C4-2B (cell line): ENCODE results near the gene ANP32B.

ENCODE experiments used
- H3K27ac ChIP-seq: fragments of 450-650 bp; 2 replicates; pipeline ENCODE4 v1.5.1; 2017
- ZFX ChIP-seq: fragments of 450-650 bp; IDR thresholded peaks from 2 replicates; pipeline ENCODE4 v1.6.1; 2017
- TF ChIP-seq, protein P1 (sequence below): fragments of 450-650 bp; conservative IDR thresholded peaks from 2 replicates; pipeline ENCODE4 v1.5.1; 2017; ENCODE audit warnings: mild to moderate bottlenecking

The ANP32B gene

DNA sequence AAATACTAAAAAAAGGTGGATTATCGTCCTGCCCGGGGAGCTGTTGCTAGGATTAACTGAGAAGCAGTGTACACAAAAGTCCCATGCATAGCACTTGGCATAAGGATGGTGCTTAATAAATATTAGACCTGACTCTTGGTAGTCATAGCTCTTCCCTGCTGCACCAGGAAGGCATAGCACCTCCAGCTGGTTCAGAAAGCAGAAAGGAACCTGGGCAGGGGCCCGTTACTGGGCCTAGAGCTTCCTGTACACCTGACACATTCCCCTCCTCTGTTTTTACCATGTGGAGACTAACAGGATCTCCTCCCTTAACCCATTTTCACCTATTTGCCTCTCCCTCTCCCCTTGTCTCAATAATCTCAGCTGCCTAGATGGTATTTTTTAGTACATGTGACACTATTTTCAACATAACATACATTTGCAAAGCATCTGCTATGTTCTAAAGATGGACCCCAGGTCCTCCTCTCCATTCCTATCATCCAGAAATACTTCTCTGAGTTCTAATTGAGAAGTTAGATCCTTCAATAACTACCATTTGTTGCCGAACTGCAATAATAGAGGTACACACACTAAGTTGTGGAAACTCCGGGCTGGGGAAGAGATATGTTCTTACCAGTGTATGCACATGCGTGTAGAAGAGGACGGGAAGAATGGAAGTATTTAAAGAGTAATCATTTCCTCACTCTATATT is 3.2 kb upstream of the ANP32B start:
- no peak overlapping the region for H3K27ac ChIP-seq
- TF ChIP-seq ZFX: no peak
- TF ChIP-seq, protein P1, sequence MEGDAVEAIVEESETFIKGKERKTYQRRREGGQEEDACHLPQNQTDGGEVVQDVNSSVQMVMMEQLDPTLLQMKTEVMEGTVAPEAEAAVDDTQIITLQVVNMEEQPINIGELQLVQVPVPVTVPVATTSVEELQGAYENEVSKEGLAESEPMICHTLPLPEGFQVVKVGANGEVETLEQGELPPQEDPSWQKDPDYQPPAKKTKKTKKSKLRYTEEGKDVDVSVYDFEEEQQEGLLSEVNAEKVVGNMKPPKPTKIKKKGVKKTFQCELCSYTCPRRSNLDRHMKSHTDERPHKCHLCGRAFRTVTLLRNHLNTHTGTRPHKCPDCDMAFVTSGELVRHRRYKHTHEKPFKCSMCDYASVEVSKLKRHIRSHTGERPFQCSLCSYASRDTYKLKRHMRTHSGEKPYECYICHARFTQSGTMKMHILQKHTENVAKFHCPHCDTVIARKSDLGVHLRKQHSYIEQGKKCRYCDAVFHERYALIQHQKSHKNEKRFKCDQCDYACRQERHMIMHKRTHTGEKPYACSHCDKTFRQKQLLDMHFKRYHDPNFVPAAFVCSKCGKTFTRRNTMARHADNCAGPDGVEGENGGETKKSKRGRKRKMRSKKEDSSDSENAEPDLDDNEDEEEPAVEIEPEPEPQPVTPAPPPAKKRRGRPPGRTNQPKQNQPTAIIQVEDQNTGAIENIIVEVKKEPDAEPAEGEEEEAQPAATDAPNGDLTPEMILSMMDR: no peak

DNA sequence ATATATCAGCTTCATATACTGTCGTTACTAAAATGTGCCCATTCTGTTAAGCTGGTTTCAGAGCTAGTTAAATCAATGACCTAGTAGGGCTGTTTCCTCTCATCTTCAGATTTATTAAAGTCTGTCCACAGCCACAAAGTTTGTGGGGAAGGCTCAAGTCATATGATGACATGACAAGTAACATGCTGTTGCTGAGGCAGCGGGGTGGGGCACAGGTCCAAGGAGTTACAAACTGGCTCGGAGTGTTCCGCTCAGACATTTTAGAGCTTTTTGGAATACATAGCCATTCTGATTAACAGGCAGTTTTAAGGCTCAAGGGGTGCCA is 2.7 kb upstream of the ANP32B start:
- TF ChIP-seq, protein P1: no peak
- no peak for TF ChIP-seq ZFX
- H3K27ac ChIP-seq: no peak overlapping the region

- H3K27ac ChIP-seq: no peak overlapping the region
- TF ChIP-seq, protein P1: no peak
- no peak for TF ChIP-seq ZFX
Measured at GRCh38 chr9:97980918-97981845, 2.0 kb upstream of the ANP32B start.

DNA sequence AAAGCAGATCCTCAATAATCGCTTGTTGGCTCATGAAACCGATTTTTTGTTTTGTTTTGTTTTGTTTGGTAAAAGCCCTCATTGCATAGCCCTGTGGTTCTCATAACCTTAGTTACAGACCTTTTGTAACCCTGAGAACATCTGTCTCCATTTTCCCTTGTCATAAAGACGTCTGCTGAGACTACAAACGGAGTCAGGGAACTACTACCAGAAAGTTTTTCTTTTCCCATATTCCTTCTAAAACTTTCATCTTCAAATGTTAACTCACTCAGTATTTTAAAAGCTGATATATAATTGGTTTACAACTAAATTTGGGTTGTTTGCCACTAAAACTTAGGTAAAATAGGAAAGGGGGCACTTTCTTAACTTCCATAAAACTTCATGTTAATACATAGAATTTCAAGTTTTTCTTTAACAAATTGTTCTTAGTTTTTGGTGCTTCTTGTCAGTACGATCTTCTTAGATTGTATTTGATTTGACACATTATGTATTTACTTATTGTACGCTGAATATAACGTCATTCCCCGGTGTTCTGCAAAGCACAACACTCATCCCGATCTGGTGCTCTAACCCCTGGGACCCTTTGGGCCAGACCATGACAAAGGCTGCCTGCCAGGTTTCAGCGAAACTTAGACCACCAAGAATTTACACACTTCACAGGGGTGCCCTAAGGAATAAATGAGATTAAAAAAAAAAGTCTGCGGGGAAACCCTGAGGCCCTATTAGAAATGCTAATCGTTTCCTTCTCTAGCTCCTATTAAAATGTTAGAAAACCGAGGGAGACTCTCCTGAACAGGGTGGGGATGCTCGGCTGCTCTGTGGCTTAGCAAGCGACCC is 1.1 kb upstream of the ANP32B start:
- no peak for TF ChIP-seq ZFX
- TF ChIP-seq, protein P1: no peak
- peak overlapping the region; percentile 100 for H3K27ac ChIP-seq

- peak overlapping the region; percentile 100 for H3K27ac ChIP-seq
Measured at GRCh38 chr9:97983589-97984187, 547 bp downstream of the ANP32B start.

DNA sequence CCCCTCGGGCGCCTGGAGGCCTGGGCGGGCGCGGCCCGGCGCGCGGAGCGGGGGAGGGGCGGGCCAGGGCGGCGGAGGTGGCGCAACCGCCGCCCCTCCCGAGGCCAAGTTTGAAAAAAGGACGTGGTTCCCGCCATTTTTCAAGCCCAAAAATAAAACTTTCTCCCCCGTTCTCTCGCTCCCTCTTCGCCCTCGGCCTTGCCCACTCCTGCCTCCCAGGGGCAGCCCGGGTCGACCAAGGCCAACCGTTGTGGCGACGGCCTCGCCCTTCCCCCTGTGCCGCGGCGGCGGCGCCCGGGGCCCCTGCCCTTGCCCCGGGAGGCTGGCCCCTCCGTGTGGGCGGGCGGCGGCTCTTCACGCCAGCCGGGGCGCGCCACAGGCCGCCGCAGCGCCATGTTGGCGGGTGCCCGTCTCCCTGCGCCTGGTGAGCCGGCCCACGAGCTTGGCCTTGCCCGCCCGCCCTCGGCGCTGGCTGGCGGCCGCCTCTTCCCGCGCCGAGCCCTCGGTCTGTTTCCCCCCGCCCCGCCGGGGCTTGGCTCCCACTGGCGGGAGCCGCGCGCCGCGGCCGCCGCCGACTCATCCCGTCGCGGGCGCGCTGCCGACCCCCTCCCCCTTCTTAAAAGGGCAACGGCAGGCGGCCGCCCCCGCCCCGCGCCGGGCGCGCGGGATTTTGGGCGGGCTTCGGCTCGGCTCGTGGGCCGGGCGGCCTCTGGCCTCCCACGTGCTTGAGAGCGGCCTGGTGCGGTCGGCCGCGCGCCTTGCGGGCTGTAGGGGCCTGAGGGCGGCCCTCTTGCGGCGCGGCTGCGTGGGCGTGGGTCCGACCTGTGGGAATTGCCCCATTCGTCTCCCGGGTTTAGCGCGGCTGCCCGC is 1.3 kb downstream of the ANP32B start:
- TF ChIP-seq, protein P1: no peak
- peak; percentile 86 for TF ChIP-seq ZFX
- H3K27ac ChIP-seq: peak overlapping the region; percentile 100

More at GRCh38 chr9:97983589-97984187, 547 bp downstream of the ANP32B start:
- TF ChIP-seq, protein P1: 0 out of 2 replicates have a peak, but pooled peaks have one; percentile 53
- TF ChIP-seq ZFX: peak; percentile 89
